Measurements from ENCODE around the gene SRRM2.

The SRRM2 gene

DNA sequence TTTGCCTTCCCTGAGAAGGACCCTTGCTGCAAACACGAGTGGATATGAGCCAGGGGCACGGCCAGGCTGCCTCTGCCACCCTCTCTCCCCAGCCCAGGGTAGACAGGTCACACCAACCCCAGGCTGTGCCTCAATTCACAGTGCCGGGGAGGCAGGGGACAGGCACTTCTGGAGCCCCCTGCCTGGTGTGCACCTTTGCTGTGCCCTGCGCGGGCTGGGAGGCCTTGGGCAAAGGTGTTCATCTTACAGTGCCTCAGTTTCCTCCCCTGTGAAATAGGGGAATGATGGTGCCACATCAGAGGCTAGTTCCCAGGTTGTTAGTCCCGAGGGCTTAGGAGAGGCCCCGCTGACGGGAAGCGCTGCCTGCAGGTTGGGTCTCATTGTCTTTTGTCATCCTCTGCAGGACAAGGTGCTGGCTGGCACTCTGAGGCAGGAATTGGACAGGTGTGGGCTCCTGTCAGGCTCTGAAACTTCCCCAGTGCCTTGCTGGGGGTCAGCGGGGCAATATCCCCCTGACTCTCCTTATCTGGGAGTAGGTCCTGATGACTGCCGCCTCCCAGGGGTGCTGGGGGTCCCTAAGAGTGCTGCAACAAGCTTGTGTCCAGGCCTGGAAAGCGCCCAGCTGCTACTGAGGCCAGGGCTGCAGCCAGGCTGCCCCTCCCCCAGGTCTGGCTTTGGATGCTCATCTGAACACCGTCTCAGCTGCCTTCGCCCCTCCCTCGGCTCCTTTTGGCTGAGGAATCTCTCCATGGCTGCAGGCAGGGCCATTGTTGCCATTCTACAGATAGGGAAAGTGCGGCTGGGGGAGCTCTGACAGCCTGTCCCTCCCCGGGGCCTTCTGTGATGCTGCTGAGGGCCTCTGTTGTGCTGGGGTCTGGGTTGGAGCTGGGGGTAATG, 67.7 kb downstream of the SRRM2 start:
- no peak for DNase-seq
- Mint-ChIP-seq H3K4me3 (no peak overlapping the region), H3K9me3 (no peaks in the 10 kb centered on the region), H3K27me3 (ENCODE audit: low read depth, poor library complexity) (peaks cover 27% of the 10 kb centered on the region), H3K4me1 (peaks cover 6% of the 10 kb centered on the region), H3K36me3 (ENCODE audit: low read depth) (no peaks in the 10 kb centered on the region), H3K27ac (no peak overlapping the region)
- TF ChIP-seq, protein P1, sequence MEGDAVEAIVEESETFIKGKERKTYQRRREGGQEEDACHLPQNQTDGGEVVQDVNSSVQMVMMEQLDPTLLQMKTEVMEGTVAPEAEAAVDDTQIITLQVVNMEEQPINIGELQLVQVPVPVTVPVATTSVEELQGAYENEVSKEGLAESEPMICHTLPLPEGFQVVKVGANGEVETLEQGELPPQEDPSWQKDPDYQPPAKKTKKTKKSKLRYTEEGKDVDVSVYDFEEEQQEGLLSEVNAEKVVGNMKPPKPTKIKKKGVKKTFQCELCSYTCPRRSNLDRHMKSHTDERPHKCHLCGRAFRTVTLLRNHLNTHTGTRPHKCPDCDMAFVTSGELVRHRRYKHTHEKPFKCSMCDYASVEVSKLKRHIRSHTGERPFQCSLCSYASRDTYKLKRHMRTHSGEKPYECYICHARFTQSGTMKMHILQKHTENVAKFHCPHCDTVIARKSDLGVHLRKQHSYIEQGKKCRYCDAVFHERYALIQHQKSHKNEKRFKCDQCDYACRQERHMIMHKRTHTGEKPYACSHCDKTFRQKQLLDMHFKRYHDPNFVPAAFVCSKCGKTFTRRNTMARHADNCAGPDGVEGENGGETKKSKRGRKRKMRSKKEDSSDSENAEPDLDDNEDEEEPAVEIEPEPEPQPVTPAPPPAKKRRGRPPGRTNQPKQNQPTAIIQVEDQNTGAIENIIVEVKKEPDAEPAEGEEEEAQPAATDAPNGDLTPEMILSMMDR (IDR thresholded peaks at IDR 0.05): no peak
